Uterus (tissue), 4 donors: ENCODE data around the gene FANCM. TPM values are rescaled to one million over a fixed set of nuclear protein-coding genes. Genes with fewer than 3 reads are reported as not detected.
"Not testable (repeated sequence)": the region's sequence is repeated elsewhere in the genome, so short reads cannot be mapped to it uniquely, and the experiment has no call there.

ENCODE experiments used
- DNase-seq, 2 donors: peaks; one replicate each; pipeline ENCODE4 v3.0.0-alpha.2; 2019 to 2020
- H3K27ac ChIP-seq, 2 donors: fragments of 200-600 bp; sonication (generic); 1 replicate in 1 of 2; 2 replicates in 1 of 2; pipeline ENCODE4 v1.5.1; 2016 to 2018
- H3K27me3 ChIP-seq, 2 donors: fragments of 200-600 bp; sonication (generic); one replicate each; pipeline ENCODE4 v1.5.1; 2018 to 2019; ENCODE audit warnings: control low read depth in 1 of 2
- H3K36me3 ChIP-seq, 2 donors: fragments of 200-600 bp; sonication (generic); one replicate each; pipeline ENCODE4 v1.5.1; 2019; ENCODE audit warnings: control low read depth in 1 of 2
- H3K4me1 ChIP-seq, 2 donors: fragments of 200-600 bp; sonication (generic); one replicate each; pipeline ENCODE4 v1.5.1; 2018 to 2019; ENCODE audit warnings: control low read depth in 1 of 2
- H3K4me3 ChIP-seq, 2 donors: fragments of 200-600 bp; sonication (generic); 1 replicate in 1 of 2; 2 replicates in 1 of 2; pipeline ENCODE4 v1.5.1; 2018 to 2019; ENCODE audit warnings: mild to moderate bottlenecking in 1 of 2
- H3K9me3 ChIP-seq, 2 donors: fragments of 200-600 bp; sonication (generic); one replicate each; pipeline ENCODE4 v1.5.1; 2019; ENCODE audit warnings: control low read depth in 1 of 2
- CTCF ChIP-seq, 4 experiments: fragments of 200-600 bp in 2 of 4; fragments of 450-650 bp in 2 of 4; sonication (generic) in 2 of 4; IDR thresholded peaks; one replicate each; pipeline ENCODE4 v1.5.1; 2016 to 2019; ENCODE audit warnings: antibody characterized with exemption in 4 of 4, mild to moderate bottlenecking in 2 of 4, moderate library complexity in 1 of 4
- POLR2A ChIP-seq, 2 donors: fragments of 450-650 bp; IDR thresholded peaks; one replicate each; pipeline ENCODE4 v1.6.1; 2016; ENCODE audit warnings: antibody characterized with exemption in 2 of 2, mild to moderate bottlenecking in 1 of 2, moderate library complexity in 1 of 2
- intact Hi-C: fragments of 100-400 bp; cut with DNase I; formaldehyde crosslinking; loops from one replicate; pipeline ENCODE4 v1.15.1; 2023; ENCODE audit warnings: low total_unique reads
- total RNA-seq, 4 donors: library from RNA; depleted of rRNA in 3 of 4; stranded (reverse); fragments of >200 nt in 3 of 4; gene quantifications; one replicate each; pipeline versions ENCODE4 v1.1.0 to v1.2.4, GENCODE V29; 2014 to 2023
- donor health status: DM: yes; HTN: yes; CAD: no.

The FANCM gene
- total RNA-seq, 4 donors from 2014 or later, result 6.9 to 25.7 (median 9.0) TPM

- no peak for DNase-seq
- Histone ChIP-seq H3K4me1 (no peaks in the 10 kb centered on the region), H3K4me3 (no peak overlapping the region), H3K27me3 (no peaks in the 10 kb centered on the region), H3K9me3 (no peaks in the 10 kb centered on the region), H3K36me3 (no peaks in the 10 kb centered on the region), H3K27ac (no peak overlapping the region)
- intact Hi-C loops, result no loop called here
- TF ChIP-seq POLR2A (IDR thresholded peaks at IDR 0.05) (no peak), CTCF (IDR thresholded peaks at IDR 0.05) (no peak)
These were observed 75.6 kb downstream of the FANCM start for GRCh38 chr14:45211295-45211694.

GRCh38 chr14:45212231-45212630, 76.5 kb downstream of the FANCM start:
- Histone ChIP-seq H3K4me3 (no peak overlapping the region), H3K4me1 (no peaks in the 10 kb centered on the region), H3K9me3 (no peaks in the 10 kb centered on the region), H3K36me3 (no peaks in the 10 kb centered on the region), H3K27me3 (no peaks in the 10 kb centered on the region), H3K27ac (no peak overlapping the region)
- intact Hi-C loops, result no loop called here
- TF ChIP-seq POLR2A (IDR thresholded peaks at IDR 0.05) (no peak), CTCF (IDR thresholded peaks at IDR 0.05) (no peak)
- DNase-seq, result no peak

GRCh38 chr14:45213716-45214115, 78.0 kb downstream of the FANCM start:
- H3K36me3 ChIP-seq, H3K4me3 ChIP-seq, H3K27me3 ChIP-seq, H3K27ac ChIP-seq, DNase-seq, intact Hi-C loops, H3K4me1 ChIP-seq, H3K9me3 ChIP-seq: not testable (repeated sequence)

GRCh38 chr14:45214341-45214740, 78.6 kb downstream of the FANCM start:
- H3K4me1 ChIP-seq, H3K9me3 ChIP-seq, H3K27me3 ChIP-seq, H3K36me3 ChIP-seq, DNase-seq, intact Hi-C loops, H3K27ac ChIP-seq, H3K4me3 ChIP-seq: not testable (repeated sequence)

- Histone ChIP-seq H3K4me1 (no peaks in the 10 kb centered on the region), H3K9me3 (no peaks in the 10 kb centered on the region), H3K27ac (no peak overlapping the region), H3K36me3 (no peaks in the 10 kb centered on the region), H3K27me3 (no peaks in the 10 kb centered on the region), H3K4me3 (no peak overlapping the region)
- intact Hi-C loops, result no loop called here
- TF ChIP-seq CTCF (IDR thresholded peaks at IDR 0.05) (no peak), POLR2A (IDR thresholded peaks at IDR 0.05) (no peak)
- DNase-seq, result no peak
These were observed 86.9 kb downstream of the FANCM start for GRCh38 chr14:45222485-45223262.

GRCh38 chr14:45227566-45227965, 91.8 kb downstream of the FANCM start:
- Histone ChIP-seq H3K9me3 (no peaks in the 10 kb centered on the region), H3K4me3 (no peak overlapping the region), H3K27ac (no peak overlapping the region), H3K27me3 (no peaks in the 10 kb centered on the region), H3K36me3 (no peaks in the 10 kb centered on the region), H3K4me1 (no peaks in the 10 kb centered on the region)
- no peak for DNase-seq
- intact Hi-C loops, result no loop called here
- no peak for TF ChIP-seq POLR2A (IDR thresholded peaks at IDR 0.05)
- no peak for TF ChIP-seq CTCF (IDR thresholded peaks at IDR 0.05)
